Measurements from ENCODE around the gene RASD1. TPM values are rescaled to one million over a fixed set of nuclear protein-coding genes. Genes with fewer than 3 reads are reported as not detected.
"Not testable (repeated sequence)": the region's sequence is repeated elsewhere in the genome, so short reads cannot be mapped to it uniquely, and the experiment has no call there.

The RASD1 gene
- total and polyA plus RNA-seq, 10 donors, result 2.9 to 52.3 (median 10.2) TPM

DNA sequence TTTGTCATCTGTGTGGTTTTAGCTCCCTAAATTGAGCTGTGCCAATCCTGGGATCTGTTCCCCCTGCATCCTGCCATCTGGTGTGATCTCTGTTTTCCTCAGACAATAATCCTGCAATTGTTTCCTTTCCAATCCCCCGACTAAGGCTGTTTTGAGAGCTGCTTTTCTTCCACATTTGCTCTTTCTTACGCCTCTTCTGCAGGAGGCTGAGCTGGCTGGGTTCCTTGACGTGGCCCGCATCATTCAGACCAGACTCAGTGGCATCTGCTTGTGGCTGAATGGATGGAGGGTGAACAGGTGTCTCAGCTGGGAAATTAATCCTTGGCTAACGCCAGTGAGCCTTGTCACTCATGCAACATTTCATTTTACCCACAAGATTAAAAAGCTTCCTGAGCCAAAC lies 29.2 kb downstream of the RASD1 start:
- no peaks in the 10 kb centered on the region for H3K36me3 ChIP-seq
- peaks cover 0 to 14% (median 2%) of the 10 kb centered on the region in 6 donors for H3K4me1 ChIP-seq
- no peak for DNase-seq
- H3K4me3 ChIP-seq, result no peak overlapping the region
- TF ChIP-seq POLR2AphosphoS5 (IDR thresholded peaks at IDR 0.05) (no peak), POLR2A (IDR thresholded peaks at IDR 0.05) (no peak)
- TF ChIP-seq, protein P1, sequence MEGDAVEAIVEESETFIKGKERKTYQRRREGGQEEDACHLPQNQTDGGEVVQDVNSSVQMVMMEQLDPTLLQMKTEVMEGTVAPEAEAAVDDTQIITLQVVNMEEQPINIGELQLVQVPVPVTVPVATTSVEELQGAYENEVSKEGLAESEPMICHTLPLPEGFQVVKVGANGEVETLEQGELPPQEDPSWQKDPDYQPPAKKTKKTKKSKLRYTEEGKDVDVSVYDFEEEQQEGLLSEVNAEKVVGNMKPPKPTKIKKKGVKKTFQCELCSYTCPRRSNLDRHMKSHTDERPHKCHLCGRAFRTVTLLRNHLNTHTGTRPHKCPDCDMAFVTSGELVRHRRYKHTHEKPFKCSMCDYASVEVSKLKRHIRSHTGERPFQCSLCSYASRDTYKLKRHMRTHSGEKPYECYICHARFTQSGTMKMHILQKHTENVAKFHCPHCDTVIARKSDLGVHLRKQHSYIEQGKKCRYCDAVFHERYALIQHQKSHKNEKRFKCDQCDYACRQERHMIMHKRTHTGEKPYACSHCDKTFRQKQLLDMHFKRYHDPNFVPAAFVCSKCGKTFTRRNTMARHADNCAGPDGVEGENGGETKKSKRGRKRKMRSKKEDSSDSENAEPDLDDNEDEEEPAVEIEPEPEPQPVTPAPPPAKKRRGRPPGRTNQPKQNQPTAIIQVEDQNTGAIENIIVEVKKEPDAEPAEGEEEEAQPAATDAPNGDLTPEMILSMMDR (IDR thresholded peaks at IDR 0.05 in 8 of 11, conservative IDR thresholded peaks at IDR 0.05 in 3 of 11), result no peak
- no peaks in the 10 kb centered on the region for H3K9me3 ChIP-seq
- H3K27me3 ChIP-seq (replicated peaks in 1 of 7), result peaks cover 0 to 9% (median 0%) of the 10 kb centered on the region in 7 donors
- H3K27ac ChIP-seq, result no peak overlapping the region
- intact Hi-C loops (cut with DNase I; ENCODE audit: low total_unique reads), result no loop called here
- 73 to 80% (median 77%) methylated on average over 5 of the region's 5 CpGs for WGBS, 5 donors

DNA sequence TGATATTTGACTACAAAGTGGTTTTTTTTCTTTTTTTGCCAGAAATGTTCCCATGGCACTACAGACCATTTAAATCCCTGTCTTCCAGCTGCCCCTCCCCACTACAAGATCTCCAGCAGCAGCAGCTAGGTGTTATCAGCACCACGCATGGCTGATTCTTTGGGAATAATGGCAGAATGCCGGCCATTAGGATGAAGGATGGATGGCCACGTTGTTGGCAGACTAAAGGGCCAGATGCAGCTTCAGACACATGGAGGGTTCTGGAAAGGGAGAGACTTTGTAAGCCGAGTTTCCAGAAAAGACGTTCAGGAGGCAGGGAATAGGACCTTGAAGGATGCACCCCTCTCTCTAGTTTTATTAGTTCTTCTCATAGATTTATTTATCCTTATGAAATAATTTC lies 29.7 kb downstream of the RASD1 start:
- 67 to 77% (median 69%) methylated on average over 5 of the region's 5 CpGs for WGBS, 5 donors
- peaks cover 0 to 14% (median 2%) of the 10 kb centered on the region in 6 donors for H3K4me1 ChIP-seq
- no peak for DNase-seq
- no peak overlapping the region for H3K4me3 ChIP-seq
- H3K9me3 ChIP-seq, result no peaks in the 10 kb centered on the region
- no peaks in the 10 kb centered on the region for H3K36me3 ChIP-seq
- intact Hi-C loops (cut with DNase I; ENCODE audit: low total_unique reads), result no loop called here
- TF ChIP-seq POLR2A (IDR thresholded peaks at IDR 0.05) (no peak), POLR2AphosphoS5 (IDR thresholded peaks at IDR 0.05) (no peak)
- TF ChIP-seq, protein P1 (IDR thresholded peaks at IDR 0.05 in 8 of 11, conservative IDR thresholded peaks at IDR 0.05 in 3 of 11), result no peak
- no peak overlapping the region for H3K27ac ChIP-seq
- peaks cover 0 to 9% (median 0%) of the 10 kb centered on the region in 7 donors for H3K27me3 ChIP-seq (replicated peaks in 1 of 7)

DNA sequence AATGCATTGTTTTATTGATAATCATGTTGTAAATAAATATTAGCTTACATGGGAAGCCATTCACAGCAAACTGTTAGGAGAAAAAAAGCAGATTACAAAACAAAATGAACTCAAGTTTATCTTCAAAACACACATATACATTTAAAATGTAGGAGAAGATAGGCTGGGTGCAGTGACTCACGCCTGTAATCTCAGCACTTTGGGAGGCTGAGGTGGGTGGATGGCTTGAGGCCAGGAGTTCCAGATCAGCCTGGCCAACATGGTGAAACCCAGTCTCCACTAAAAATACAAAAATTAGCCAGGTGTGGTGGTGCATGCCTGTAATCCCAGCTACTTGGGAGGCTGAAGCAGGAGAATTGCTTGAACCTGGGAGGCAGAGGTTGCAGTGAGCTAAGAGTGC lies 30.3 kb downstream of the RASD1 start:
- H3K9me3 ChIP-seq; DNase-seq; H3K4me3 ChIP-seq; H3K27ac ChIP-seq; H3K36me3 ChIP-seq; intact Hi-C loops (cut with DNase I; ENCODE audit: low total_unique reads); H3K27me3 ChIP-seq (replicated peaks in 1 of 7): not testable (repeated sequence)
- WGBS, 5 donors, result 69 to 92% (median 84%) methylated on average over 1 of the region's 1 CpG
- peaks cover 0 to 14% (median 2%) of the 10 kb centered on the region in 6 donors for H3K4me1 ChIP-seq

DNA sequence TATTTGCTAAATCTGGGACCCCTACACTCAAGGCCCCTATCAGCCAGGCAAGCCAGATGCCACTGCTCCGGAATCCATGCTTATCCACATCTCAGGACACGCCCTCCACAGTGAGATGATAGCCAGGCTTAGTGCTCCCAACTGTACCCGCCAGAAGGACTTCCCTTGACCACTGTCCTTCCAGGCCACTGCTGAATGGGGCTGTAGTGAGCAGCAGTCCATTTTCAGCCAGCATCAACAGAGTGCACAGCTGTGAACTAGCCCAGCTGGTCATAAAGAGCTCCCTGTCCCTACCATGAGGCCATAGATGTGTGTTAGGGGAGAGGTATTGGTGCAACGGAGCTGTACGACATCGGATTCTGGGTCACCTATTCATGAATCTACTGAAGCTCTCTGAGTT lies 32.4 kb downstream of the RASD1 start:
- H3K4me1 ChIP-seq, result peaks cover 0 to 14% (median 2%) of the 10 kb centered on the region in 6 donors
- H3K9me3 ChIP-seq, result no peaks in the 10 kb centered on the region
- H3K4me3 ChIP-seq, result no peak overlapping the region
- no peak overlapping the region for H3K27ac ChIP-seq
- H3K27me3 ChIP-seq (replicated peaks in 1 of 7), result no peaks in the 10 kb centered on the region
- DNase-seq, result no peak
- intact Hi-C loops (cut with DNase I; ENCODE audit: low total_unique reads), result no loop called here
- 80 to 90% (median 89%) methylated on average over 6 of the region's 6 CpGs for WGBS, 5 donors
- H3K36me3 ChIP-seq, result no peaks in the 10 kb centered on the region
- no peak for TF ChIP-seq POLR2A (IDR thresholded peaks at IDR 0.05)
- TF ChIP-seq POLR2AphosphoS5 (IDR thresholded peaks at IDR 0.05), result no peak
- TF ChIP-seq, protein P1 (IDR thresholded peaks at IDR 0.05 in 8 of 11, conservative IDR thresholded peaks at IDR 0.05 in 3 of 11), result no peak

Data from spleen (tissue), 11 donors.